Measurements from ENCODE around the gene IFI30.

Gene IFI30

DNA sequence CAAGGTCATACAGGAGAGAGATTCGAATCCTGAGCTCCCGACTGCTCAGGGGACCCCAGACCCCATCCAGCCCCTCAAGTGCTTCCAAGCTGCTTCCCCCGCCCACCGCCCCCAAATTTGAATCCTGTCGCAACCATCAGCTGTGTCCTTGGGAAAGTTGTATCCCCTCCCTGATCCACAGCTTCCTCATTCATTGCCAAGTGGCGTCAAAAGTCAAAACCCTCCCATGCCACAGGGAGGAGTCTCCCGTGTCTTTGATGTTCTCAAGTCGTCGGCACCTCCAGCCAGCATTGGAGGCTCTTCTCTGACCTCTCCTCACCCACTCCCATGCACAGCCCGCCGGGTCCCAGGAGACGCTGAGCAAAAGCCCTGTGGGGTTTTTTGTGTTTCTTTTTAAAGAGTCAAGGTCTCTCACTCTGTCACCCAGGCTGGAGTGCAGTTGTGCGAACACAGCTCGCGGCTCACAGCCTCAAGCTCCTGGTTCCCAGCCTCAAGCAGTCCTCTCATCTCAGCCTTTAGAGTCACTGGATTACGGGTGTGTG, 2.8 kb upstream of the IFI30 start:
- peak; percentile 95 for FAIRE-seq
- DNase-seq (ENCODE audit: insufficient read length, low spot score), result no peak

GRCh38 chr19:18171605-18172327, 1.8 kb upstream of the IFI30 start:
- FAIRE-seq (peak; percentile 74), DNase-seq (ENCODE audit: insufficient read length, low spot score) (no peak)

GRCh38 chr19:18172331-18173053, 1.1 kb upstream of the IFI30 start:
- DNase-seq (ENCODE audit: insufficient read length, low spot score), result no peak
- FAIRE-seq, result peak; percentile 74

DNA sequence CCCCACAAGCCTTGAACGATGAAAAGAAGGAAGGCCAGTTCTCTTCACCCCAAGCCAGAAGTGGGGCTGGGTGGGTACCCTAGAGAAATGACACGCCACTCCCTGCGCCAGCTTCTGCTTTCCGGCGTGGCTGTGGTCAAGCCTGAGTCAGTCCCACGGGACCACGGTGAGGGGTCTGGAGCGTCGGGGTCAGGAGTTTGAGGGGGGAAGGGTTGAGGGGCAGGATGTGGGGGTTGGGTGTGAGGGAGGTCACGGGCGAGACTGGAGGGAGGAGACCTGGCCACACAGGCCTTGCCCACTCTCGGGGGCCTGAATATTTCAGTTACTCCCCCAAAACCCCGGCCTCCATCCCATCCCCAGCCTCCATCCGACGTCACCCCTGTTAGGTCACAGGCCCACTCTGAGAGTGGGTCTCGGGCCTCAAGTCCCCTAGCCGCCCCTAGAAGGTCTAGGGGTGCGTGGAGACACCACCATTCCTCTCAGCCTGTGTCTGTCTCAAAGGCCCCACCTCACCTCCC, 500 bp upstream of the IFI30 start:
- DNase-seq (ENCODE audit: insufficient read length, low spot score), result no peak
- FAIRE-seq, result no peak

GRCh38 chr19:18174983-18175382, 1.4 kb downstream of the IFI30 start:
- DNase-seq (ENCODE audit: insufficient read length, low spot score) (no peak), FAIRE-seq (no peak)

DNA sequence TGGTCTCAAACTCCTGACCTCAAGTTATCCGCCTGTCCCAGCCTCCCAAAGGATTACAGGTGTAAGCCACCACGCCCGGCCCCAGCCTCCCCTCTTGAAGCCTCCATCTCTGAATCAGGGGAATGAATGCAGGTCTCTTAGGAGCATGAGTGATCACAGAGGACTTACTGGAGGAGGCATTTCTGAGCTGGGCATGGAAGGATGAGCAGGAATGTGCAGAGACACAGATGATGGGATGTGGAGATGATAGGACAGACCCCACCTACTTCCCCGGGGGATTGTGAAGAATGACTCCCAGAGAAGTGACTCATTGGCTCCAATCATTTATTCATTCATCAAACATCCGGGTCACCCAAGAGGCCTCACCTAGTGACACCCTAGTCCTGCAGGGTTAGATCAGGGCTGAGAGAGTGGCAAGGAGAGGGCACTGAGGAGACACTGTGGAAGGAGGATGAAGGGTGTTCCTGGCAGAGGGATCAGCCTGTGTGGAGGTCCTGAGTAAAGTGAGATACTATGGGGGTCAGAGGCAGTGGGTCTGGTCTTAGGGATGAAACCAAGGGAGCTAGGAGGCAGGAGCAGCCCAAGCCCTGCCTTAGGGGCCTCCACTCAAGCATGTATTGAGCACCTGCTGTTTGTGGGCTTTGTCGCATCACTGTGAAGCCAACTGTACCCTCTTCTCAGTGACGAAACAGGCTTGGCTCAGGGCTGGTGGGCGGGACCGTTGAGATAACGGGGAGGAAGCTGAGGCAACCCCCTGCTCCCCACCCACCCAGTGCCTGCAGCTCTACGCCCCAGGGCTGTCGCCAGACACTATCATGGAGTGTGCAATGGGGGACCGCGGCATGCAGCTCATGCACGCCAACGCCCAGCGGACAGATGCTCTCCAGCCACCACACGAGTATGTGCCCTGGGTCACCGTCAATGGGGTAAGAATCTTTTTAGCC, 3.0 kb downstream of the IFI30 start:
- DNase-seq (ENCODE audit: insufficient read length, low spot score), result no peak
- no peak for FAIRE-seq

DNA sequence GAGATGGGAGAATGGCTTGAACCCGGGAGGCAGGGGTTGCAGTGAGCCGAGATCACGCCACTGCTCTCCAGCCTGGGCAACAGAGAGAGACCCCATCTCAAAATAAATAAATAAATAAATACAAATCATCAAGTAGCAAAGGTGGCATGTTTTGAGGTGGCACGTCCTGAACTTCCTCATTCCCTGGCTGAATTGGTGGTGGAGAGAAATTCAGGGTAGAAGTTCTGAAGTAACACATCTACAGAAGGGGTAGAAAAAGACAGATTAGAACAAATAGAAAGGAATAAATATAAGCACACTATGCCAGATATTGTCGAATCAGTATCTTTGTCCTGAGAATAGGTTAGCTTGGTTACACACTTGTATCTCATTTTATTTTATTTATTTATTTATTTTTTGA, 6.3 kb downstream of the IFI30 start:
- DNase-seq (ENCODE audit: insufficient read length, low spot score) (no peak), FAIRE-seq (no peak)

DNA sequence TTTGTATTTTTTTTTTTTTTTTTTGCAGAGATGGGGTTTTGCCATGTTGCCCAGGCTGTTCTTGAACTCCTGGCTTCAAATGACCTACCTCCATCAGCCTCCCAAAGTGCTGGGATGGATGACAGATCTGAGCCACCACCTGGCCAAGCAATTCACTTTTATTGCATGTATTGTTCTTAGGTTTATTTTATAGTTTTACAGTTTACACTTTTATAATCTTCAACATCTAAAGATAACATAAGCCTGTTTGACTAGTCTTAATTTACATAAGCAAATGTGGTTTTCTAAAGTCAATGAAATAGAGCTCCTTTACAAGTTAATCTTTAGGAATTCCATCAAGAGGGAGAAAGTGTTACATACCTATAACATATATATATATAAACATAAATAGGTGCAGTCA, 9.9 kb downstream of the IFI30 start:
- DNase-seq (ENCODE audit: insufficient read length, low spot score) (no peak), FAIRE-seq (no peak)

GRCh38 chr19:18185538-18185937, 11.9 kb downstream of the IFI30 start:
- DNase-seq (ENCODE audit: insufficient read length, low spot score) (no peak), FAIRE-seq (no peak)

- DNase-seq (ENCODE audit: insufficient read length, low spot score) (no peak), FAIRE-seq (no peak)
These were observed 16.7 kb downstream of the IFI30 start for GRCh38 chr19:18190278-18190677.

DNA sequence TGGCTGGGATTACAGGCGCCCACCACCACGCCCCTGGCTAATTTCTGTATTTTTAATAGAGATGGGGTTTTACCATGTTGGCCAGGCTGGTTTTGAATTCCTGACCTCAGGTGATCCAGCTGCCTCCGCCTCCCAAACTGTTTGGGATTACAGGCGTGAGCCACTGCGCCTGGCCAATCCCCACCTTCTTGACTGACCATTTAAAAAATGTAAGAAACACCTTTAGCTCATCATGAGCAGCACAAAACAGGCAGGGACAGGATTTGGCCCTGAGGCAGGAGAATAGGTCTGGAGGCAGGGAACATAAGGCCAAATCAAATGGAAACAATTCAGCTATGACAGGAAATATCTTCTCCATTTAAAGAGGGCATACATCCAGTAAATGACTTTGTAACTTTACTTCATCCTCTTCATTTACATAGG, 18.0 kb downstream of the IFI30 start:
- DNase-seq (ENCODE audit: insufficient read length, low spot score) (no peak), FAIRE-seq (no peak)

DNA sequence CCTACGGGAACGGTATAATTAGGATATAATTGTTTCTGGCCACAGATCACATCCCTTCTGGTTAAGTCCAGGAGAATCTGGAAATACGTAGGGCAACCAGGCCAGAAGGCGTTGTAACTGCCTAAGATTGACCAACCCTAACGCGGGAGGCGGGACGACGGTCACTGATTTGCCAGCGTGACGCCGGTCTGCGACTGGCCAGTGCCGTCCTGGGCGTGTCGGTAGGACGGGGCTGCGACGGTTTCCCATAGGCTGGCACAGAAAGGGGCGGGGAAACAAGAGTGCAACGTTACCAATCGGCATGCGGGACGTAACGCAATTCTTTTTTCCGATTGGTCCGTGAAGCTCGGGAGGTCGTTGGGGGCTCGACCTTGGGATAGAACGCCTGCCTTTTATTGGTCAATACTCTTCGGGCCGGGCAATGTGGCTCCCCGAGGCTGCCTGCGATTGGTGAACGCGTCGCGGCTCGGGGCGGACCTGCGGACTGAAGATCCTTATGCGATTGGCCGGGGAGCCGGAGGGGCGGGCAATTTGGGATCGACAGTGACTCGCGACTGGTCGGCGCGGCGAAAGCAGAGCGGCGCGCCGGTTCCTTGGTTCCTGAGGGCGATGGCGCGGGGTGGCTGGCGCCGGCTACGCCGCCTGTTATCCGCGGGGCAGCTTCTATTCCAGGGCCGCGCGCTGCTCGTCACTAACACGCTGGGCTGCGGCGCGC, 19.2 kb downstream of the IFI30 start, which contains the start of gene MPV17L2:
MPV17L2 (plus strand) TSS at position 546 of the 715 bp plus-strand sequence; CDS start at position 610, 64 bp downstream.
- DNase-seq (ENCODE audit: insufficient read length, low spot score) (peak; percentile 85), FAIRE-seq (peak; percentile 100)

DNA sequence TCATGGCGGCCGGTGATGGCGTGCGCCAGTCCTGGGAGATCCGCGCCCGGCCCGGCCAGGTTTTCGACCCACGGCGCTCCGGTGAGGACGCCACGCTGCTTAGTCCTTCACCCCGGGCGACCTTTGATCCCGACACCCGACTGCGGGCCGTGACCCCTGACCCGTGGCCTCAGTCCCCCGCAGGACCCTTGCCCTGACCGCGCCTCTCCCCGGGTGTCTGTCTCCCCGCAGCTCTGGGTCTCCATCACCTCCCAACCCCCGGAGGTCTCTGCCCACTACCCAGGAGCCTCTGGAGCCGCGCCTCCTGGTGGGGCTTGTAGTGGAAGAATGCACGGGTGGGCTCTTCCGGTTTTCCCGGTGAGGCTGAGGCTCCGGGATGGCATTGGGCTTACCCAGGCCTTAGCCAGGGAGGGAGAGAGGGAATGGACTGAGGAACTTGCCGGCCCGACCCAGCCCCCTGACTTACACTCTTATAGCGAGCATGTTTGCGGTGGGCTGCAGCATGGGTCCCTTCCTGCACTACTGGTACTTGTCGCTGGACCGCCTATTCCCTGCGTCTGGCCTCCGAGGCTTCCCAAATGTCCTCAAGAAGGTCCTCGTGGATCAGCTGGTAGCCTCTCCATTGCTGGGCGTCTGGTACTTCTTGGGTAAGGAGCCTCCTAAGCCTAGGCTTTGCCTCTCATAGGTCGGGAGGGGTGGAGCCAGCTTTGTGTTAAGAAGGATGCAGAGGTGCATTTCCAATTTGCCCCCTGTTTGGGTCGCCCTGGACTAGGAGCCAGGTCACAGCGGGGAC, 20.0 kb downstream of the IFI30 start:
- no peak for DNase-seq (ENCODE audit: insufficient read length, low spot score)
- FAIRE-seq, result no peak

DNA sequence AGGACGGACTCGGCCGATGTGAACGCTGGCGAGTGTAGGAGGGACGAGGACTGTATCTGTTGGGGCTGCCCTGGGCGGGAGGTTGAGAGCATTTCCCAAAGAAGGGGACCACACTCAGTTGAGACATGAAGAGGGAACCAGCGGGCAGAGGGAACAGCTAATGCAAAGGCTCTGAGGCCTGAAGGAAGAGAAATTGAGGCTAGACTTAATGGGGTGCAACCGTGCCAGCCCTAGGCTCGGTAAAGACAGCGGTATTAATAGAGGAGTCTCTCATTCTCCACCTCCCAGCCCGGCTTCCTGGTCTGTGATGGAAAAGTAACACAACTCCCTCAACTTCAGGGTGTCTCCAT, 20.5 kb downstream of the IFI30 start:
- FAIRE-seq (no peak), DNase-seq (ENCODE audit: insufficient read length, low spot score) (no peak)

GRCh38 chr19:18194554-18195238, 21.1 kb downstream of the IFI30 start:
- FAIRE-seq (no peak), DNase-seq (ENCODE audit: insufficient read length, low spot score) (no peak)

DNA sequence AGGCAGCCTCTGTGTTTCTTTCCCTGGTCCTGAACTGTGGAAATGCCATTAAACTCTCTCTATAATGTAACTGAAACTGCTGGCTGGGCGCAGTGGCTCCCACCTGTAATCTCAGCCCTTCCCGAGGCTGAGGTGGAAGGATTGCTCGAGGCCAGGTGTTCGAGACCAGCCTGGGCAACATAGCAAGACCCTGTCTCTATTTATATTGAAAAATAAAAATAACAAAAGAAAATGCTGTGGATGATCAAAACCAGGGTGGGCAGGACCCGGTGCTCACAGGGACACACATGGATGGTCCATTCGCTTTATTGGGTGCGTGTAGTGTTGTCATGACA, 22.9 kb downstream of the IFI30 start:
- FAIRE-seq (no peak), DNase-seq (ENCODE audit: insufficient read length, low spot score) (no peak)

- DNase-seq (ENCODE audit: insufficient read length, low spot score) (no peak), FAIRE-seq (no peak)
These were observed 23.7 kb downstream of the IFI30 start for GRCh38 chr19:18197306-18197705.

DNA sequence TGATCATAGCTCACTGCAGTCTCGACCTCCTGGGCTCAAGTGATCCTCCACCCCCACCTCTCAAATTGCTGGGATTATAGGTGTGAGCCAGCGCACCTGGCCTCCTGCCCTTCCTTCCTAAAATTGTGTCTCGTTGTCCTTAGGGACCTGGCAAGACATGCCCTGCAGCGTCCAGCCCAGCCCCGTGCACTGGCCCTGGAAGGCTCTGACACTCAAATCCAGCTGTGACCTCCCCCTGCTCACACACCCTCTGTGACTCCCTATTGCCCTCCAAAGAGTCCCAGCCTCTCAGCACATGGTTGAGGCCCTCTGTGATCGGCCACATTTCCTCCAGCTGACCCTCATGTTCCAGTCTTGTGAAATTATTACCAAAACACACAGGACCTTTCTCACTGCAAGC, 24.3 kb downstream of the IFI30 start:
- DNase-seq (ENCODE audit: insufficient read length, low spot score) (no peak), FAIRE-seq (no peak)

- DNase-seq (ENCODE audit: insufficient read length, low spot score) (no peak), FAIRE-seq (no peak)
These were observed 24.8 kb downstream of the IFI30 start for GRCh38 chr19:18198374-18198773.

Measured in GM19239 (cell line).